T-helper 9 cell (primary cell): ENCODE measurements around the gene LRRTM1.

Source experiments
- DNase-seq: peaks from one replicate; pipeline ENCODE4 v3.0.0-alpha.2; 2020
- total RNA-seq, 2 donors: gene quantifications; one replicate each; lab custom pipeline; 2026; lab: John Stamatoyannopoulos, UW

The LRRTM1 gene
- total RNA-seq, result 0 to 0.07 reads per million in 2 donors

DNA sequence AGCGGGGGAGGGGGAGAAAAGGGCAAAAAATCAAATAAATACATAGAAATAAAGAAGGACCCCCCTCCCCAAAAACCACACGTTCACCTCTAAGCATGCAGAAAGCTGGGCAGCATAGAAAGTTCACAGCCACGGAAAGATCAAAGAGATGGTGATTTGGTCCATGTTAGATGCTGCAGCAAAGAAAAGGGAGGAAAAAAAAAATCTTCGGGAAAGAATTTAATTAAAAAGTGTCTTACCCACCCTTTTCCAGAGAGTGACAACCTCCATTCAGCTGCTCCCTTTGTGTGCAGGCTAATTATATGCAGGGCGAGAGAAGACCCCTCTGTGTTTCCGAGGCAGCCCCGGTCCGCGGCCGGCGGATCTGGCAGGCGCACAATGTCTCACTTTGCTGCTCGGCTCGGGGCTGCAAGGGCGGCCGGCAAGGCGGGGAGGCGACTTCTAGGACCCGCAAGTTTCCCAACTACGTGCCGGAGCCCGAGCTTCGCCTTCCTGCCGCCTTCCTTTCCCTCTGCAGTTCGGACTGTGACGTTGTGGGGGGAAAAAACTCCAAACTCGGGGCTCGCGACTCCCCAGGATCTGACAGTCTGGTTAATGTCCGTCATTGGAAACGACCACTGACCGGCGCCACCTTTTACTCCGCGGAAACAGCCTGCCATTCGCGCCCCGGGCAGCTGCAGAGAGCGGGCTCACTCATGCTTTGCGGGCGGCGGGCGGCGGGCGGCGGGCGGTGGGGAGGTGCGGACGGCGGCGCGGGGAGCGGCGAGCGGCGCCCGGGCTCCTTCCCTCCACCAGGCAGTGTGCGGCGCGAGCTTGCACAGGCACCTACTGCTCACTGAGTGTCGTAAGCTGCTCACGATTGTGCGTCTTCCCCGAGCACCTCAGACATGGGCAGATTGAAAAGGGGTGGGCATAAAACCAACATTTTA, at the start of gene LRRTM1:
Gene LRRTM1 (minus strand): TSS at position 844 of the 929 bp plus-strand sequence. CDS start 933 bp downstream, outside the sequence.
- no peak for DNase-seq

GRCh38 chr2:80351231-80351630, 46.7 kb upstream of the LRRTM1 start:
- DNase-seq, result no peak

GRCh38 chr2:80348953-80349352, 44.4 kb upstream of the LRRTM1 start:
- no peak for DNase-seq

DNA sequence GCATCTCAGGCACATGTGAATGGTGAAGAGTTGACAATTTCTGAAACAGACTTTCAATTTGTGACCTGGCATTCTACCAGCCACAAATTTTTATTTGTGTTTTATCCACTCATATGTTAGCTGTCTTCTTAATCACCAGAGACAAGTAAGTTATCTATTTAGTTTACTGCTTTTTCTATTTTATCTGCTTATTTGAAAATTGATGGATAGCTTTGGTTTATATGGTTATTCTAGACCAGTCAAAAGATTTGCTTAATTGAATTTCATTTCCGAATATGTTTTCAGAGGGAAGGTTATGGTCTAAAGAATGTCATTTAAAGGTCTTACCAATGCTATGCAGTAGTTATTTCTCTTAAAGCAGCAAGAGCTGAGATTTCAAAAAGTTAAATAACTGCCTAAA, 43.5 kb upstream of the LRRTM1 start:
- DNase-seq, result no peak

DNA sequence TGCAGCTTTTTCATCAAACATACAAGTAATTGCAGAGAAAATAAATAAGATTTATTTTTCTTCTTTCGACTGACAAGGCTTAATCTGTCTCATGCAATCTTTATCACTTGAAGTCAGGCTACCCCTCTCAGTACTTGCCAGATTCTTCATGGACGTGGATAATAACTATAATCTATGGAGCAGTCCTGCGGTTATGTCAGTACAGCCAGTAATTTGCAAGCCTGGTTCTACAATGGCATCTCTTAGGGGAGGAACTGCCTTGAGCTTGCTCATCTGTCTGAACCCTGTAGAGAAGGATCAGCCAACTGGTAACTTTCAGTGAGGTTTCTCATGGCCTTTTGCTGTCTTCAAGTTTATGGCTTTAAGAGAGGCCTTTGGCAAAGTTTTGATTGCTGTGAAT, 35.5 kb upstream of the LRRTM1 start:
- no peak for DNase-seq

DNA sequence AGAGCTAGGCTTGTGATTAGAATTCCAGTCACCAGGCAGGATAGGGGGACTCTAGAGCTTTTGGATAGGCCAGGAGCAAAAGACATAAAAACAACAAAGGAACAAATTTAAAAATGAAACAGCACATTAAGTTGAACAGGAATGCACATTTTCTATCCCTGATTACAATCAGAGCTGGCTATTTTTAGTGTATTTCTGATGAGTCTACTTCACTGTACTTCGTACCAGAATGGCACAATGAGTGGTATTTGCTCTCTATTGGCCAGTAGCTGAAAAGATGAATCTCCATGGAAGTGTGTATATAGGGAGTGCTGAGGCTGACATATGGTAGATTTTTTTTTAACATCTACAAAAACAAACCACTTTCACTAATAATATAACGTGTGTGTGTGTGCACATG, 34.2 kb upstream of the LRRTM1 start:
- DNase-seq, result no peak

- DNase-seq, result no peak
These were observed 30.9 kb upstream of the LRRTM1 start for GRCh38 chr2:80335411-80335810.

GRCh38 chr2:80333886-80334285, 29.3 kb upstream of the LRRTM1 start:
- DNase-seq, result no peak

DNA sequence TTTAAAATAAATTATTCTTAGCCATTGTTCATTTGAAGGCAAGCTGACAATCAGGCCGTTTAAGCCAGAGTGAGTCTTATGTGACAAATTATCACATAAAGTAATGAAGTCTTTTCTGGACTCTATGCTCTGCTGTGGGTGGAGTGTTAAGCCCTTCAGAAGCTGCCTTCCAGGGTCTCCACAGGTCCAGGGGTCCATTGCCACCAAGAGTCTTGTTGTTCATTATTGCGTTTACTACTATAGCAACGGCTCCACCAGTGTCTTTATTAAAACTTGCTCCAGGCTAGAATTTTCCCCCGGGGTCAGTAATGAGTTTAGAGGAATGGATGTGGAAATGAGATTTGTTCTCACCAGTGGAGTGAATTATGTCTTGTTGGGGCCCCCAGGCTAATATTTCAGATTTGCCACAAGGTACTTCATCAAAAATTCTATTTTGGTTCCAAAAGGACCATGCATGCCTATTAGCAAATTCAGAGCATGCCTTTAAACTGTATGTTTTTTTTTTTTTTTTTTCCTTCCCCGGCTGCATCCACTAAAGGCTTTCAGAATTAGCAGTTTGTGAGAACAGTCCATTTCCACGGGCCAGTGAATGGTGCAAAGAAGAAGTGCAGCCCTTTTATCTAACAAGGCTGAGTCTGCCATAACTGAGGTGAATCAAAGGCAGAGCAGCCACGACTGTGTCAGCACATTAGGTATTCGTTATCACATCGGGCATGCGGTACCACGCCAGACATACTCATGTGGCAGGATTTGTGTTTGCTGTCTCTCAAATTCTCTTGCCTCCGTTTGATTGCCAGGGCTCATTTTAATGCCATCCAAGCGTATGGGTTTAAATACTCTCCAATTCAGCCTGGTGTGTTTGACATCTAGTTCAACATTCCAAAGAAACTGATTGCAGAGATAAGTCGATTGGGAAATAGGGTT, 26.2 kb upstream of the LRRTM1 start:
- DNase-seq, result no peak

- DNase-seq, result no peak
These were observed 24.9 kb upstream of the LRRTM1 start for GRCh38 chr2:80329491-80329890.

DNA sequence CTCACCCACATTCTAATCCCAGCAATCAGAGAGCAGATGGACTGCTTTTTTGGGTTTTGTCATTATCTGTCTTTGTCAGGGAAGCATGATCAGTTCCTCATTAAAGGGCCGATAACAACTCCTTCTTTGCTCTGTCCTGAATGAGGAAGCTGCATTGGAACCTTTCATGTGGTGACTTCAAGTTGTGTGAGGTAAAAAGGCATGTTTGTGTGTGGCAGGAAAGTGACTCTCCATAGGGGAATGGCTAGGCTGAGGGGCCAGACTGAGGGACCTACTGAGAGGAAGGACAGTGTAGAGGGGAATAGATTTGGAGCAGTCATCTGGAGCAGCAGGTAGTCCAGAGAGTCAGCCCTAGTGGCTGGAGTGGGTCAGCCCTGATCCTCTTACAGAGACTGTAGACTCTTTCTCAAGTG, 23.6 kb upstream of the LRRTM1 start:
- DNase-seq, result no peak

DNA sequence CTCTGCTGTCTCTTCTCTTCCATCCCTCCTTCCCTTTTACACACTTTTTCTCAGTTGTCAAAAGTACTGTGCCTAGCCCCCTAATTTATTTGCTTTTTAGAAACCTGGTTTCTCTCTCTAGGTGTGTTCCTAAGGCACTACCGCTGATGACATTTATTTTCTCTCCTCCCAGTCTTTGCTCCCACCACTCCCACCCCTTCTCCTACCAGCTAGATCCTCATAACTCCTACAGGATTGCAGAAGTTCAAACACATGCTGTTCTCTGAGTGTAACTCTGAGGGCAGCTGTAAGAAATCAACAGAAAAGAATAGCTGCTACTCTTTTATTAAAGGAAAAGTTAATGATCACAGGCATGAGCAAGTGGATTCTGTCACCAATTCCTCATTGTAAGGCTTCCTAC, 22.3 kb upstream of the LRRTM1 start:
- DNase-seq, result no peak

DNA sequence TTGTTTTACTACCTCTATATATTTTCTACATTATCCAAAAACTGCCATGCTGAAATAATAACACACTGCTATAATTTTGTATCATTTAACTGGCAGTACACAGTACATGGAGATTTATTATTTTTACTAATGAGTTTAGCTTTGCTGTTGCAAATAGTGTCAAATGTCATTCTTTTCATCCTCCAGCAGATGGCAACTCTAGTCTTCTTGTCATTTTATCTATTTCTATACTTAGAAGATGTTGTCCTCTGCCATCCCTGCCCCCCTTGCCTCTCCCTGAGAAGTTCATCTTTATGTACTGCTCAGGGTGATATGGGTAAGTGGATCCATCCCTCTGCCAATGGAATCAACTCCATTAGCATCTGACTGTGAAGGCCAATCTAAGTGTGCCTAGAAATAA, 21.7 kb upstream of the LRRTM1 start:
- no peak for DNase-seq

- DNase-seq, result no peak
These were observed 20.0 kb upstream of the LRRTM1 start for GRCh38 chr2:80324525-80324924.

DNA sequence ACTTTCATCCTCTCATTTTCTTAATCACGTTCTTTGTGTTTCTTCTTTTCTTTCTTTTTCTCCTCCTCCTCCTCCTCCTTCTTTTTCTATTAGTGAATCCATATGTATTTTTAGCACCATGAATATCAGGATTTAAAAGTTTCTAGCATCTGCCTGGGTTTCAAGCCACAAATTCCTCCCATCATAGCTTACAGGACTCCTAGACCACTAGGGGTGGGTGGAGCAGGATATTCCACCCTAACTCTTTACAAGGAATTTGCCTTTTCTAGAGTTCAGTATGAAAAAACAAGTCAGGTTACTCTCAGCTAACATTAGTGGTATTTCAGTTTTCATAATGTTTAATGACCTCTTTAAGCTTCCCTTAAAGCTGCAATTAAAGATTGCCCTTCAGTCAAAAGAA, 19.1 kb upstream of the LRRTM1 start:
- DNase-seq, result no peak

GRCh38 chr2:80322958-80323357, 18.4 kb upstream of the LRRTM1 start:
- no peak for DNase-seq

GRCh38 chr2:80322311-80322920, 17.9 kb upstream of the LRRTM1 start:
- DNase-seq, result no peak

GRCh38 chr2:80312282-80312839, 7.8 kb upstream of the LRRTM1 start:
- DNase-seq, result no peak

GRCh38 chr2:80311304-80311703, 6.8 kb upstream of the LRRTM1 start:
- no peak for DNase-seq

DNA sequence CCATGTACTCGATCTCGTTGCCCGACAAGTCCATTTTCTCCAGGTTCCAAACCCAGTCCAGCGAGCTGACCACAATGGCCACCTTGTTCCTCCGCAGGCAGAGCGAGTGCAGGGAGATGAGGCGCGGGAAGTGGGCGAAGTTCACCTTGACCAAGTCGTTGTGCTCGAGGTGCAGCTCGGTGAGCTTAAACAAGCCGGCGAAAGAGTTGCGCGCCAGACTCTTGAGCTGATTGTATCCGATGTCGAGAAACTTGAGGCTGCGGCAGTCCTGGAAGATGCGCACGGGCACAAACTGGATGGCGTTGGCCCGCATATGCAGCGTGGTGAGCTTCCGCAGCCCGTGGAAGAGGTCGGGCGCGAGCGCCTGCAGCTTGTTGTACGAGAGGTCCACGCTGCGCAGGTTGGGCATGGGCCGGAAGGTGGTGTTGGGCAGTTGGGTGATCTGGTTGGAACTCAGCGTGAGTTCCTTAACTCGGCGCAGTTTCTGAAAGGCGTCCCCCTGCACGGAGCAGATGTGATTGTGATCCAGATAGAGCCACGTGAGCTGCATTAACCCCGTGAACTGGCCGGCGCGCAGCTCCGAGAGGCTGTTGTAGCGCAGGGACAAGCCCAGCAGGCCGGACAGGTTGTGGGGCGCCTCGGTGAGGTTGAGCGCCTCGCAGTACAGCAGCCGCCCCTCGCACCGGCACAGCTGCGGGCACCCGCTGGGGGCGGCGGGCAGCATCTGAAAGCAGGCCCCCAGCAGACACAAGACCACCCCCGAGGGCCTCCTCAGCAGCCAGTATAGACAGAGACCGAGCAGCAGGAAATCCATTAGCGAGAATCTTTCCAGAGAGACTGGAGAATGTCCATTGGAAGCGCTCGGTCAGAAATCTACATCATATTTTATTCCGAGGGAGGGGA, 1.3 kb downstream of the LRRTM1 start:
- no peak for DNase-seq

DNA sequence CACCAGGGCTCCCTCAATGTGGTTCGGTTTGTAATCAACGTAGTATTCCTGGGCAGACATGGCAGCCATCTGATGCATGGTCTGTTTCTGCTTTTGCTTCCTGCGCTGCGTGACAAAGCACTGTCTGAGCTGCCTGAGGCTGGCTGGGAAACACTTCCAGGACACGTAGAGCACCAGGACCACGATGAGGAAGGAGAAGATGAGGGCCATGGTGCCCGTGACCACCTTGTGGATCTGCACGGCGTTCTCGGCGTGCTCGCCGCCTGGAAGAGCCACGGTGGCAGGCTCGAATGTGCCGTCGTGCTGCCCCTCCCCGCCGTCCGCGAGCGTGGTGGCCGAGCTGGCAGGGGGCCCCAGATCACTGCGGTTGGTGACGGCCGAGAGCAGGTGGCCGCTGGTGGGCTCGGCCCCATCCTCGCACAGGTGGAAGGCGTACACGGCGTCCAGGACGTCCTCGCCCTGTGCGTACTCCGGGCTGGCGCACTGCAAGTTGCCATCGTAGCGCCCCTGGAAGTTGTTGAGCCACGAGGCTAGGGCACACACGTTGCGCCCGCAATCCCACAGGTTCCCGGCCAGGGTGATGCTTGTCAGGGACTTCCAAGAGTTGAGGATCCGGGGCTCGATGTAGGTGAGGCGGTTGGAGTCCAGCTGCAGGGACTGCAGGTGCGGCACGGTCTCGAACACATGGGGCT, 2.1 kb downstream of the LRRTM1 start:
- no peak for DNase-seq
